ENCODE measurements around the gene MS4A6E. TPM values are rescaled to one million over a fixed set of nuclear protein-coding genes. Genes with fewer than 3 reads are reported as not detected.

Gene MS4A6E, protein sequence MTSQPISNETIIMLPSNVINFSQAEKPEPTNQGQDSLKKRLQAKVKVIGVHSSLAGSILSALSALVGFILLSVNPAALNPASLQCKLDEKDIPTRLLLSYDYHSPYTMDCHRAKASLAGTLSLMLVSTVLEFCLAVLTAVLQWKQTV
- not detected in 5 replicates for total RNA-seq (2022; extraction: Qiagen RNA extraction)

DNA sequence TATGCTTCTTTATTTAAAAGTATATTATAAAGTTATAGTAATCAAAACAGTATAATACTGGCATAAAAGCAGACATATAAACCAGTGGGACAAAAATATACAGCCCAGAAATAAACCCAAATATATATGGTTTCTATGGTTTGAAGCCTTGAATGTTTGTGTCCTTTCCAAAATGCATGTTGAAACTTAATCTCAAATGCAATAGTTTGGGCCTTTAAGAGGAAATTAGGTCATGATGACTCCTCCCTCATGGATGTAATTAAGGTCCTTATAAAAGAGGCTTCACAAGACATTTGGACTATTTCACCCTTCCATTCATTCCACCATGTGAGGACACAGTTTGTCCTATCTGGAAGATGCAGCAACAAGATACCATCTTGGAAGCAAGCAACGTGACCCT, at the start of gene MS4A6E:
Gene MS4A6E, plus strand, starts transcription at position 301 of the 400 bp plus-strand sequence. CDS start 7,641 bp downstream, outside the sequence.

DNA sequence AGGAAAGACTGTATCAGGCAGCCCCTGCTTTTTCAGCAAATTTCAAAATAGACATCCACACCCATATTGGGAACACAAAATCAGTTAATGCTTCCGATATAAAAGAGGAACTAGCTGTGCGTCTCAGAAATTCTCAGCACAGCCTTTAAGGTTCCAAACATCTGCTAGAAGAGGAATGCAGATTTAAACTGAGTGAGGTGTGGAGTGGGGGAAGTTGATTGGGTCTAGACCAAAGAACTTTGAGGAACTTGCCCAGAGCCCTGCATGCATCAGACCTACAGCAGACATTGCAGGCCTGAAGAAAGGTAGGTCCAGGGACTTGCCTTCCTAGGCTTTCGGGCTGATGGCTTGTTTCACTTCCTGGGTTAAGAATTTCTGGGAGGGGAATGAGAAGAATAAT, 46.6 kb upstream of the MS4A6E start, which contains the start of gene MS4A4A:
Gene MS4A4A, plus strand, starts transcription at position 255 of the 400 bp plus-strand sequence. Its CDS starts 10 bp downstream, at position 265.

DNA sequence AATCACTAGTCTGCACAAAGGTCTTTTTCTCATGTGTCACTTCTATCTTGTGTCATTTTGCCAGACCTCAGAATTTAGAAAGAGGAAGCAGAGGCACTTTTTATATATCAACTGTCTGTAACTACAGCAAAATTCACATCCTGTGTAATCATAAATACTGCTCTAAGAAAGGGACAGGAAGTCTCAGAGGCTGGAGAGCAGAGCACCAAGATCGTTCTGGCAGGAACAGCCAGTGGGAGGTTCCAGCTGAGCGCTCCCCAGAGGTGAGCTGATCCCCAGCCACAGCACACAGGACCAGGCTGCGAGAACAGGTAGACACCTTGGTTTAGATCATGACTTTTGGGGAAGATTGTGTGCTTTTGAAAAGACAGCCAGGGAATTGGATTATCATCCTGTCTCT, 51.3 kb downstream of the MS4A6E start, which contains the start of gene MS4A7:
Gene MS4A7, plus strand, starts transcription at position 179 of the 400 bp plus-strand sequence. CDS start 4,610 bp downstream, outside the sequence.

Other genes starting within 250 kb of the MS4A6E start
- gene MS4A2, start 238.6 kb upstream of the MS4A6E start, total RNA-seq (2022; extraction: Qiagen RNA extraction) = not detected in 5 replicates
- gene MS4A6A, start 144.2 kb upstream of the MS4A6E start, total RNA-seq (2022; extraction: Qiagen RNA extraction) = not detected in 5 replicates
- not detected in 5 replicates for gene MS4A4E, start 84.1 kb upstream of the MS4A6E start, total RNA-seq (2022; extraction: Qiagen RNA extraction)
- gene MS4A4A, start 46.6 kb upstream of the MS4A6E start, total RNA-seq (2022; extraction: Qiagen RNA extraction) = not detected in 5 replicates
- gene MS4A7, start 51.3 kb downstream of the MS4A6E start, total RNA-seq (2022; extraction: Qiagen RNA extraction) = not detected in 5 replicates
- not detected in 5 replicates for gene MS4A14, start 69.2 kb downstream of the MS4A6E start, total RNA-seq (2022; extraction: Qiagen RNA extraction)
- gene MS4A5, start 102.3 kb downstream of the MS4A6E start, total RNA-seq (2022; extraction: Qiagen RNA extraction) = not detected in 5 replicates
- not detected in 5 replicates for gene MS4A1, start 128.6 kb downstream of the MS4A6E start, total RNA-seq (2022; extraction: Qiagen RNA extraction)
- gene MS4A12, start 165.5 kb downstream of the MS4A6E start, total RNA-seq (2022; extraction: Qiagen RNA extraction) = not detected in 5 replicates
- gene MS4A13, start 188.1 kb downstream of the MS4A6E start, total RNA-seq (2022; extraction: Qiagen RNA extraction) = not detected in 5 replicates

All from A549 treated with Hydrocortisone at 1 μM for 4 hours (cell line).